ENCODE results near the gene CENPB. TPM values are rescaled to one million over a fixed set of nuclear protein-coding genes. Genes with fewer than 3 reads are reported as not detected.
"Not testable (repeated sequence)": the region's sequence is repeated elsewhere in the genome, so short reads cannot be mapped to it uniquely, and the experiment has no call there.

The CENPB gene
- total RNA-seq, 1 donor from 2014 or later: 82.3 TPM

DNA sequence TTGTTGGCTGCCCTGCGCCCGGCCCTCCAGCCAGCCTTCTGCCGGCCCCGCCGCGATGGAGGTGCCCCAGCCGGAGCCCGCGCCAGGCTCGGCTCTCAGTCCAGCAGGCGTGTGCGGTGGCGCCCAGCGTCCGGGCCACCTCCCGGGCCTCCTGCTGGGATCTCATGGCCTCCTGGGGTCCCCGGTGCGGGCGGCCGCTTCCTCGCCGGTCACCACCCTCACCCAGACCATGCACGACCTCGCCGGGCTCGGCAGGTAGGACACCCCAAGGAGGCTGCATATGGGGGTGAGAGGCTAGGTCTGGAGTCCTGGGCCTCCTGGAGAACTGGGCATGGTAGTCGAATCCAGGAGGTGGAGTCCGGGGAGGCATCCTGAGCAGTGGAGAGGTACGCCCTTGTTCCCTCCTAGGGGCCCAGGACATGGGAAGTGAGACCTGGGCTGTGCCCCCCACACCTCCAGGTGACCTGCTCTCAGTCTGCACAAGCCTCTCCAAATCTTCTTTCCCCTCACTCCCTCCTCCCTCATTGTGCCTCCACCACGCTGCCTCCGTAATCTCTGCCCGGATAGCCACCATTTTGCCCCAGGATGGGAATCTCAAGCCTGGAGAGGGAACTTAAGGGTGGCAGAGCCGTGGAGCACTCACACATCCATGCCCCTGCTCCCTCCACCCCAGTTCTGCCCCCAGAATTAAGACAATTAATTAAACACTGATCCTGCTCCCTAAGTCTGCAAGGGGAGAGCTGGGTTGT is 10.1 kb upstream of the CENPB start:
- DNase-seq (ENCODE audit: low read depth): no peak
- peak overlapping the region; percentile 82 for H3K4me3 ChIP-seq (ENCODE audit: low read depth, low read length)
- TF ChIP-seq, protein P1, sequence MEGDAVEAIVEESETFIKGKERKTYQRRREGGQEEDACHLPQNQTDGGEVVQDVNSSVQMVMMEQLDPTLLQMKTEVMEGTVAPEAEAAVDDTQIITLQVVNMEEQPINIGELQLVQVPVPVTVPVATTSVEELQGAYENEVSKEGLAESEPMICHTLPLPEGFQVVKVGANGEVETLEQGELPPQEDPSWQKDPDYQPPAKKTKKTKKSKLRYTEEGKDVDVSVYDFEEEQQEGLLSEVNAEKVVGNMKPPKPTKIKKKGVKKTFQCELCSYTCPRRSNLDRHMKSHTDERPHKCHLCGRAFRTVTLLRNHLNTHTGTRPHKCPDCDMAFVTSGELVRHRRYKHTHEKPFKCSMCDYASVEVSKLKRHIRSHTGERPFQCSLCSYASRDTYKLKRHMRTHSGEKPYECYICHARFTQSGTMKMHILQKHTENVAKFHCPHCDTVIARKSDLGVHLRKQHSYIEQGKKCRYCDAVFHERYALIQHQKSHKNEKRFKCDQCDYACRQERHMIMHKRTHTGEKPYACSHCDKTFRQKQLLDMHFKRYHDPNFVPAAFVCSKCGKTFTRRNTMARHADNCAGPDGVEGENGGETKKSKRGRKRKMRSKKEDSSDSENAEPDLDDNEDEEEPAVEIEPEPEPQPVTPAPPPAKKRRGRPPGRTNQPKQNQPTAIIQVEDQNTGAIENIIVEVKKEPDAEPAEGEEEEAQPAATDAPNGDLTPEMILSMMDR (conservative IDR thresholded peaks at IDR 0.05; ENCODE audit: low read depth, low read length): no peak

DNA sequence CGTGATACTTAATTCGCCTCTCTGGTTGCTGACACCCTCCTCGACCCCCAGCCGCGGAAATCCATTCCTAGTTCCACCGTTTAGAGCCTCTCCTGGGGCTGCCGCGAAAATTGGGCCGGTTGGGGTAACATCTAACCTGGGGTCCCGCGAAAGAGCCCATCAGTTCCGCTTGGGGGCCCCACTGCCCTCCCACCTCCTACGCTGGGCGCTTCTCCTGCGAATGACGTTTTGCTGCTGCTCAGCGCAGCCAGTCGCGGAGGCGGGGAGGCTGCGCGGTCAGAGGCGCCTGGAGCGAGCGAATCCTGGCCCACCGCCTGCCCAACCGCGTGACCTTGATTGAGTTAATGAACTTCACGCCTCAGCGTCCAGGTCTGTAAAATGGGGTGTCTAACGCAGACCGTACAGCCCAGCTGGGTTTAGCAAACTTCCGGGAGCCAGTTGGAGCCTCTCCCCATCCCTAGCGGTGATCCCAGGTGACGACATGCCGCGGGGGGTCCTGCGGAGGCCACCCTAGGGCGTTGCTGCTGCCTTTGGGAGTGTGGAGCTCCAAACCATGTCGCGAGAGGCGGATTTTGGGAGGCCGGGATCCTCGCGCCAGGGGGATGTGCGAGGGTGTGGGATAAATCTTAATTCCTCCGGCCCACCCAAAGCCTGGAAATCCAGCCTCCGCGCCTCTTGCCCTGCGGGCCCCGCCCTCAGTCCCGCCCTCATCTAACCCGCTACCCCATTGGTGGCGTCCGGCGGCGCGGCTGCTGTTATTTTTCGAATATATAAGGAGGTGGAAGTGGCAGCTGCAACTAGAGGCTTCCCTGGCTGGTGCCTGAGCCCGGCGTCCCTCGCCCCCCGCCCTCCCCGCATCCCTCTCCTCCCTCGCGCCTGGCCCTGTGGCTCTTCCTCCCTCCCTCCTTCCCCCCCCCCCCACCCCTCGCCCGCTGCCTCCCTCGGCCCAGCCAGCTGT is 9.2 kb upstream of the CENPB start, which contains the start of gene CDC25B:
CDC25B (plus strand) TSS at position 800 of the 958 bp plus-strand sequence. CDS start 222 bp downstream, outside the sequence.
- no peak for DNase-seq (ENCODE audit: low read depth)
- H3K4me3 ChIP-seq (ENCODE audit: low read depth, low read length): peak within 1 kb of the TSS; percentile 82
- TF ChIP-seq, protein P1 (conservative IDR thresholded peaks at IDR 0.05; ENCODE audit: low read depth, low read length): peak; percentile 42

DNA sequence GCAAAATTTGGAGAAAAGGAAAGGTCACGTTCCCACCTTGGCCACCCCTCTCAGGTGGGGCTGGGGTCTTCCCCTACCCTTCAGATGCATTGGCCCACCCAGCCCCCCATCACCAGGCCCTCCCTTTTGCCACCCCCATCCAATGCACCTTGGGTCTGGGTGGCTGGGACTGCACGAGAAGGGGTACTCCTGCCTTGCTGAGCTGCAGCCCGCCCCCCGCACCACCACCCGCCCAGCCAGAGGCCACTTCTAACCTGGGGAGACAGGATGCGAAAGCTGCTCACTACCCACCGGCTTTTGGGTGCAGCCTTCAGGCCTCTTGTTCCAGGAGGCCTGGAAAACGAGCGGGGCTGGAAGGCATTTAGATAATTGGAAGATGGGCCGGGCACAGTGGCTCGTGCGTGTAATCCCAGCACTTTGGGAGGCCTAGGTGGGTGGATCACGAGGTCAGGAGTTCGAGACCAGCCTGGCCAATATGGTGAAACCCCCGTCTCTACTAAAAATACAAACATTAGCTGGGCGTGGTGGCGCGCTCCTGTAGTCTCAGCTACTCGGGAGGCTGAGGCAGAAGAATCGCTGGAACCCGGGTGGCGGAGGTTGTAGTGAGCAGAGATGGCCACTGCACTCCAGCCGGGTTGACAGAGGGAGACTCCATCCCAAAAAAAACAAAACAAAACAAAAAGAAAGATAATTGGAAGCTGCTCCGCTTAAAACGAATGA is 8.3 kb upstream of the CENPB start:
- TF ChIP-seq, protein P1 (conservative IDR thresholded peaks at IDR 0.05; ENCODE audit: low read depth, low read length): no peak
- no peak for DNase-seq (ENCODE audit: low read depth)
- H3K4me3 ChIP-seq (ENCODE audit: low read depth, low read length): no peak overlapping the region

DNA sequence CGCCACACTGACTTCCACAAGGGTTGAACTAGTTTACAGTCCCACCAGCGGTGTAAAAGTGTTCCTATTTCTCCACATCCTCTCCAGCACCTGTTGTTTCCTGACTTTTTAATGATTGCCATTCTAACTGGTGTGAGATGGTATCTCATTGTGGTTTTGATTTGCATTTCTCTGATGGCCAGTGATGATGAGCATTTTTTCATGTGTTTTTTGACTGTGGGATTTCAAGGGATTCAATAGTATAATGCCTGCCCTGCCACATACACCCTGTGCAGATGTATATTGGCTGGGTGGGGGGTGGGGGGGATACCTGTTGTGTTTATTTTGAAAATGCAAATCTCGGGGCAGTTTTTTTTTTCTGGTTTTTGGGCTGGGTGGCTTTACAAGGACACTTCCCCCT is 7.6 kb upstream of the CENPB start:
- H3K4me3 ChIP-seq (ENCODE audit: low read depth, low read length); DNase-seq (ENCODE audit: low read depth): not testable (repeated sequence)

DNA sequence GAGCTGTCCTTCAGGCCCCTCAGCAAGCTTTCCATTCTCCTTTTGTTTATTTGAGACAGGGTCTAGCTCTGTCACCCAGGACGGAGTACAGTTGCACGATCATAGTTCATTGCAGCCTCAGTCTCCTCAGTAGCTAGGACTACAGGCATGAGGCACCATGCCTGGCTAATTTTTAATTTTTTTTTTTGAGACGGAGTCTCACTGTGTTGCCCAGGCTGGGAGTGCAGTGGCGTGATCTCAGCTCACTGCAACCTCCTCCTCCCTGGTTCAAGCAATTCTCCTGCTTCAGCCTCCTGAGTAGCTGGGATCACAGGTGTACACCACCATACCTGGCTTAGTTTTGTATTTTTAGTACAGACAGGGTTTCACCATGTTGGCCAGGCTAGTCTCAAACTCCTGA is 2.7 kb upstream of the CENPB start:
- H3K4me3 ChIP-seq (ENCODE audit: low read depth, low read length); DNase-seq (ENCODE audit: low read depth): not testable (repeated sequence)

DNA sequence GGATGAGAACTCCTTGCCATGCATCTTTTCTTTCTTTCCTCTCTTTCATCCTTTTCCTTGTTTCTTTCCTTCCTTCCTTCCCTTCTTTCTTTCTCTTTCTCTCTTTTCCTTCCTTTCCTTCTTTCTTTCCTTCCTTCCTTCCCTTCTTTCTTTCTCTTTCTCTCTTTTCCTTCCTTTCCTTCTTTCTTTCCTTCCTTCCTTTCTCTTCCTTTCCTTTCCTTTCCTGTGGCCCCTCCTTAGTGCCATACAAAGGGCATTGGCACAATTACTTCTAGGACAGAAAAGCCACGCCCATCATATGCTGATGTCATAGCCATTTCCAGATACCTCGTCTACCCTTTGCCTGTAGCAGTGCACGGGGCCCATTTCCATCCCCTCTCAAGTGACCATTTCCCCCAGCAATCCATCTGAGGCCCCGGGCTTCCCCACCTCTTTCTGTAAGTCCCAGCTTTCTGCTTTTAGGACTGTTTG is 2.2 kb upstream of the CENPB start:
- H3K4me3 ChIP-seq (ENCODE audit: low read depth, low read length): no peak overlapping the region
- TF ChIP-seq, protein P1 (conservative IDR thresholded peaks at IDR 0.05; ENCODE audit: low read depth, low read length): no peak
- DNase-seq (ENCODE audit: low read depth): no peak

DNA sequence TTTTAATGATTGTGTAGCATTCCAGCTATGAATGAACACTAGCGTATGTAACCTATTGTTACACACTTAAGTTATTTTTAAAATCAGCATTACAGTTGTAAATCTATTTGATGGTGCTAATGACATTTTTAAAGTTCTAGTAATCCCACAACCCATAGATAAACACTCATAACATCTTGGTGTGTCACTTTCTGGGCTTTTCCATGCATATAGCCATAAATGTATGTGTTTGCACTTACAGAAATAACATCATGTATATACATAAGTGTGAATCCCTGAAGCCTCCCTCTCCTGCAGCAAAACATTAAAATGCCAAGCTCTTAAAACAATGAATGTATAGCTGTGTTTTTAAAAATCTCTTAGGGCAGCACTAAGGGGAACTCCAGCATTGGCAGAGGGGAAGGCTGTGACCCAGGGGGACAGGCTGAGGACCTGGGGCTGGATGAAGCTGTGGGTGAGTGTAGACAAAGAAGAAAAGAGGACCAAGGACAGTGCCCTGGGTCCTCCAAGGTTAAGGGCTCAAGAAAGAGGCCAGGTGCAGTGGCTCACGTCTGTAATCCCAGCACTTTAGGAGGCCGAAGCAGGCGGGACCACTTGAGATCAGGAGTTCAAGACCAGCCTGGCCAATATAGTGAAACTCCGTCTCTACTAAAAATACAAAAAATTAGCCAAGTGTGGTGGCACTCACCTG is 929 bp upstream of the CENPB start:
- peak overlapping the region; percentile 46 for H3K4me3 ChIP-seq (ENCODE audit: low read depth, low read length)
- DNase-seq (ENCODE audit: low read depth): no peak
- TF ChIP-seq, protein P1 (conservative IDR thresholded peaks at IDR 0.05; ENCODE audit: low read depth, low read length): no peak
